NCI-H524 treated with DMSO at 0.1 percent for 48 hours (cell line): ENCODE measurements around the gene PAN3.
"Not testable (repeated sequence)": the region's sequence is repeated elsewhere in the genome, so short reads cannot be mapped to it uniquely, and the experiment has no call there.

Experiments
- DNase-seq: peaks from one replicate; lab custom pipeline; 2025; lab: John Stamatoyannopoulos, UW

Gene PAN3, protein sequence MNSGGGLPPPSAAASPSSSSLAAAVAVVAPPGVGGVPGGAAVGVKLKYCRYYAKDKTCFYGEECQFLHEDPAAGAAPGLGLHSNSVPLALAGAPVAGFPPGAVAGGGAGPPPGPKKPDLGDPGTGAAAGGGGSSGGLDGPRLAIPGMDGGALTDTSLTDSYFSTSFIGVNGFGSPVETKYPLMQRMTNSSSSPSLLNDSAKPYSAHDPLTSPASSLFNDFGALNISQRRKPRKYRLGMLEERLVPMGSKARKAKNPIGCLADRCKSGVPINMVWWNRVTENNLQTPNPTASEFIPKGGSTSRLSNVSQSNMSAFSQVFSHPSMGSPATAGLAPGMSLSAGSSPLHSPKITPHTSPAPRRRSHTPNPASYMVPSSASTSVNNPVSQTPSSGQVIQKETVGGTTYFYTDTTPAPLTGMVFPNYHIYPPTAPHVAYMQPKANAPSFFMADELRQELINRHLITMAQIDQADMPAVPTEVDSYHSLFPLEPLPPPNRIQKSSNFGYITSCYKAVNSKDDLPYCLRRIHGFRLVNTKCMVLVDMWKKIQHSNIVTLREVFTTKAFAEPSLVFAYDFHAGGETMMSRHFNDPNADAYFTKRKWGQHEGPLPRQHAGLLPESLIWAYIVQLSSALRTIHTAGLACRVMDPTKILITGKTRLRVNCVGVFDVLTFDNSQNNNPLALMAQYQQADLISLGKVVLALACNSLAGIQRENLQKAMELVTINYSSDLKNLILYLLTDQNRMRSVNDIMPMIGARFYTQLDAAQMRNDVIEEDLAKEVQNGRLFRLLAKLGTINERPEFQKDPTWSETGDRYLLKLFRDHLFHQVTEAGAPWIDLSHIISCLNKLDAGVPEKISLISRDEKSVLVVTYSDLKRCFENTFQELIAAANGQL

DNA sequence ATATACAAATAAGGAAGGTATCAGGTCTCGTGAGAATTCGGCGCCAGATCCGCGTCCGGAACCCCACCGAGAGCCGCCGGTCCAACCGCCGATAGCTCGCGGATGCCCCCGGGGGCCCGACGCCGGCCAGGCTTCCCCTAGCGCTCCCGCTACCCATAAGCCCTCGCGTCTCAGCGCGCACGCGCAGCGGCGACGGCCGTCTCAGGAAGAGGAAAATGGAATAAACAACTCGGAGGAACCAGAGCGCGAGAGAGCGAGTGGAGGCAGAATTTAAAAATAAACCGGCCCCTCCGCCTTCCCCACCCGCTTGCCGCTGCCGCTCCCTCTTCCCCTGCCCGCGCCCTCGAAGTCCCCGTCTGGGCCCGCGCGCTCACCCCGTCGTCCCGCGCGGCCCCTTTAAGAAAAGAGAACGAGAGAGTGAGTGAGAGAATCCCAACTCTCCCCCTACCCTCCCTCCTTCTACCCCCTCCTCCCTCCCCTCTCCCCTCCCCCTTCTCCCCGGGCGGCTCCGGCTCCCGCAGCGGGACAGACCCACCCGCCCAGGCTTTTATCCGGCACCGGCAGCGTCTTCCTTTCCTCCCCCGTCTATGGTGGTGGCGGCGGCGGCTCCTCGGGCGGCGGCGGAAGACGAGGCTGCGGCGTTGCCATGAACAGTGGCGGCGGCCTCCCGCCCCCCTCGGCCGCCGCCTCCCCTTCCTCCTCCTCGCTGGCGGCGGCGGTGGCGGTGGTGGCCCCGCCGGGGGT, at the start of gene PAN3:
Gene PAN3 (plus strand): TSS at position 534 of the 744 bp plus-strand sequence. CDS start 113 bp downstream, at position 647.
- peak; percentile 51 for DNase-seq

- no peak for DNase-seq
These were observed 49.3 kb upstream of the PAN3 start for GRCh38 chr13:28089065-28089464.

DNA sequence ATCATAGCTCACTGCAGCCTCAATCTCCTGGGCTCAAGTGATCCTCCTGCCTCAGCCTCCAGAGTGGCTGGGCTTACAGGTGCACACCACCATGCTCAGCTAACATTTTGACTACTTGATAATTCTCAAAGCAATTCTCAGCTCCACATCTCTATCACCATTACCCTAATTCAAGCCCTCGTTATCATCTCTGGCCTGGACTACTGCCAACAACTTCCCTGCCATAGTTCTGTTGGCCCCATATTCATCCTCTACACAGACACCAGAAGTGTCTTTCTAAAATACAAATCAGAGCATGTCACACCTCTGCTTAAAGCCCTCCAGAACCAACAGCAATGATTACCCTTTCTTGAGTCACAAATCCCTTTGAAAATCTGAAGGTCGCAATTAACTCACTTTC, 45.9 kb upstream of the PAN3 start:
- no peak for DNase-seq

GRCh38 chr13:28093881-28094280, 44.5 kb upstream of the PAN3 start:
- DNase-seq = no peak

GRCh38 chr13:28094306-28094705, 44.0 kb upstream of the PAN3 start:
- no peak for DNase-seq

DNA sequence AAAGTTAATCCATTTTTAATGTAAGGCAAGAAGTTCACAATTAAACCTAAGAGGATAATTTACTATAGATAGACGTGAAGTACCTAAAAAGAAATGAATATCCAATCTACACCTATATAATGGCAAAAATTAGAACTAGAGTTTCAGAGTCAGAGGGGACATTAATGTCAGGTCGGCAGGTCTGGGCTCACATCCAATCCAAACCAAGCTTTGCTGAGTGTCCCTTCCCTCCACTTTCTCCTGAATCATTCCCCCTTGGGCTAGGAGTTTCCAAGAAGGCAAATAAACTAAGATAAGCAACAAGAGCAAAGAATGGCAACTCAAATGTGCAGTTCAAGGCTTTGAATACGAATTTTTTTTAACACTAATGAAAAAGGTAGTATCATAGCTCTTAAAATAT, 40.8 kb upstream of the PAN3 start:
- DNase-seq = no peak

GRCh38 chr13:28099396-28100149, 38.8 kb upstream of the PAN3 start:
- DNase-seq = no peak

DNA sequence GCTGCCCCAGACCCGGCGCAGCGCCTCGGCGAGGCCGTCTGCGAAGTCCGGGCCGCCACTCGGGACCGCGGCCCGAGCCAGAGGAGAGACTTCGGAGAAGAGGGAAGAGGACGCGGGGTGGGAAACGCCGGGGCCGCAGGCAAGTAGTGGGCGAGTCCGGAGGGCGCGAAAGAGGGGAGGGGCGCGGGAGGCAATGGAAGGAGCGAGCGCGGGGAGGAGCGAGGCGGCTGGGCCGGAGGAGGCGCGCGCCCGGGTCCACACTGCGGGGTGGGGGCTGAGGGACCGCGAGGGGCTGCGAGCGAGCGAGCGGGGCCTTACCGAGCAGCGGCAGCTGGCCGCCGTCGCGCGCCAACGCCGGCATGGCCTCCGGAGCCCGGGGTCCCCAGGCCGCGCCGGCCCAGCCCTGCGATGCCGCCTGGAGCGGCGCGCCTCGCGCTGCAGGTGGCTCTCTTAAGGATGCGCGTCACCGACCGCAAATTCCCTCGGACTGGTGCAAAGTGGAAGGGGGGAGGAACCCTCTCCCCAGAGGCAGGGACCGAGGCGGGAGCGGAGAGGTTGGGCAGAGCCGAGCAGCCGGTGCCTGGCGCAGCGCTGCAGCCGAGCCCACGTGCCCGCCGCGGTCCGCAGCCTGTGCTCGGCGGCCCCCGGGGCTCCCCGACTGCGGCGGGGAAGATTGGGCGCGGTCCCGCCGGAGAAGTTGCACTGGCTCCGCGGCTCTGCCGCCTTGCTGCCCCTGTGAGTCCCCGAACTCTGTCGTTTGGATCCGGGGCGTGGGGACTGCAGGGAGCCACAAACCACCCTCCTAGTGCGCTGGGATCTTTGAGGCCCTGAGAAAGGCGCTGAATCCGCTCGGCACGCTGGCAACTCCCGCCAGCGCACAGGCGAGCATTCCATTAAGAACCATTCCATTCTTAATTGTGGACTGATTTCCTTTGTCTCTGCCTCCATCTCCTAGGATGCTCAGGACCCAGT, 37.9 kb upstream of the PAN3 start, which contains the start of gene FLT3:
Gene FLT3 (minus strand): TSS at position 427 of the 972 bp plus-strand sequence. CDS start 66 bp downstream, at position 361.
- DNase-seq = peak; percentile 35

GRCh38 chr13:28101886-28102285, 36.5 kb upstream of the PAN3 start:
- not testable (repeated sequence) for DNase-seq

DNA sequence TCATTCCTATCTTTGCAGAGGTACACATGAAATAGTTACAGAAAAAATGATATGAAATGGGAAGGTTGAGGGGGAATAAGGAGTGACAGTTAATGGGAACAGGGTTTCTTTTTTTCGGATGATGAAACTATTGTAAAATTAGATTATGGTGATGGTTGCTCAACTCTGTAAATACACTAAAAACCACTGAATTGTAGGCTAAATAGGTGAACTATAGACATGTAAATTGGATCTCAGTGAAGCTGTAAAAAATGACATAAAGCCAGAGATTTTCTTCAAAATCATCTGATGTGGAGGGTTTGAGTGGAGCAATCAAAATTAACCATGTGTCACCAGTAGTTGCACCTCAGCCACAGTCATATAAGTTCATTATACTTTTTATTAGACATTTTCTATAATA, 31.4 kb upstream of the PAN3 start:
- DNase-seq = no peak

GRCh38 chr13:28110414-28110813, 27.9 kb upstream of the PAN3 start:
- DNase-seq = no peak

DNA sequence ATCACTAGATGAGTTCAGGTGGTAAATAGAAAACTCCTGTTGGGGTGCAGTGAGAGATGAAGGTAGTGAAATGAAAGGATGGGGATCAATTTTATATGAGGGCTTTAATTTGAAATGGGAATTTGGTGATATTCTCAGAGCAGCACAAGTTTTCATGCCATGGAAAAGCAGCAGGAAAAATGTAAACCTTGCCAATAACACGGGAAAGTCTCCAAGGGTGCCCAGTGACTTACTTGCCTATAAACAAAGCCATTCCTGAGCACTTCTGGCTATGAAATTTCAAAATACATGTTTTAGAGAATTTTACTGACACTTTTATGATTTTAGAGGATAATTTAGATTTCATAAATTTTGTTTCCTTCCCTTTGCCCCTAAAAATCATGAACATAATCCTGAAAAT, 21.6 kb upstream of the PAN3 start:
- no peak for DNase-seq

DNA sequence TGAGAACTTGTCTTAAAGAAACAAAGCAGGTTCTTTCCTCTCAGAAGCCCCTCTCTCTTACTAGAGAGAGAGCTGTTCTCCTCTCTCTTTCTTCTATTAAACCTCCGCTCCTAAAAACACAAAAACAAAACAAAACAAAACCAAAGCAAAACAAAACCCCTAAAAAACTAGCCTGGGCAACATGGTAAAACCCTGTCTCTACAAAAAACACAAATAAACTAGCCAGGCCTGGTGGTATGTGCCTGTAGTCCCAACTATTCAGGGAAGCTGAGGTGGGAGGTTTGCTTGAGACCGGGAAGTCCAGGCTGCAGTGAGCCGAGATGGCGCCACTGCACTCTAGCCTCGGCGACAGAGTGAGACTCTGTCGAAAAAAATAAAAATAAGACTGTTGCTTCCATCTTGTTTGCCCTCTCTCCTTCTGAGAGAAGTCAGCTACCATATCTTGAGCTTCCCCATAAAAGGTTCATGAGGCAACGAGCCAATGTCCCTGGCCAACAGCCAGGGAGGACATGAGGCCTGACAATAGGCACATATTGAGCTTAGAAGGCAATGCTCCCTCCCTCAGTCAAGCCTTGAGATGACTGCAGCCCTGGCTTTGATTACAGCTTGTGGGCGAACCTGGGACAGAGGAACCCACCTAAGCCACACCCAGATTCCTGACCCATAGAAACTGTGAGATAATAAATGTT, 20.5 kb upstream of the PAN3 start:
- no peak for DNase-seq

DNA sequence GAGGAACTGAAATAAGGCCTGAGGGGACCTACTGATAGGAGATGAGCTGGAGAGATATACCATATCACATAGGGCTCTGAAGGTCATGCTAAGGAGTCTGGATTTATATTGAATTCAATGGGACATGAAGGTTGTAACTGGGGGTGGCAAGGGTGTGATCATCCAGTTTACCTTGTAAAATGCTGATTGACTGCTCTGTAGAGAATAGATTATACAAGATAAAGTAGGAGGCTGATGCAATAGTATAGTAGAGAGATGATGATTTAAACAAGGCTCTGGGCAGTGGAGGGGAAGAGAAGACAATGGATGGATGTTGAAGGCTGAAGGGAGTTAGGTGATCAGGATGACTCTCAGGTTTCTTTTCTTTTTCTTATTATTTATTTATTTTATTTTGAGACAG, 18.0 kb upstream of the PAN3 start:
- DNase-seq = no peak

DNA sequence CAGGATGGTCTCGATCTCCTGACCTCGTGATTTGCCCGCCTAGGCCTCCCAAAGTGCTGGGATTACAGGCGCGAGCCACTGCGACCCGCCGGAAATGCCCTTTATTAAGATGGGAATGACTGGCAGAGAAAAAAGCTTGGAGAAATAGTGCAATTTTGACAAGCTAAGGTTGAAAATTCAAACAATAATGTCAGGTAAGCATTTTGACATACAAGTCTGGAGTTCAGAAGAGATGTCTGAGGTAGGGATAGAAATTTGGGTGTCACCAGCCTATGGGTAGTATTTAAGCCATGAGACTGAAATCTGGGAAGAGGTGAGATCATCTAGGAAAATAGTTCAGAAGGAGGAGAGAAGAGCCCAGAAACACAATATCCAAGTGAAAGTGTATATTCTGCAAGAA, 17.1 kb upstream of the PAN3 start:
- no peak for DNase-seq

GRCh38 chr13:28128030-28128429, 10.3 kb upstream of the PAN3 start:
- no peak for DNase-seq

GRCh38 chr13:28128926-28129325, 9.4 kb upstream of the PAN3 start:
- DNase-seq = no peak

DNA sequence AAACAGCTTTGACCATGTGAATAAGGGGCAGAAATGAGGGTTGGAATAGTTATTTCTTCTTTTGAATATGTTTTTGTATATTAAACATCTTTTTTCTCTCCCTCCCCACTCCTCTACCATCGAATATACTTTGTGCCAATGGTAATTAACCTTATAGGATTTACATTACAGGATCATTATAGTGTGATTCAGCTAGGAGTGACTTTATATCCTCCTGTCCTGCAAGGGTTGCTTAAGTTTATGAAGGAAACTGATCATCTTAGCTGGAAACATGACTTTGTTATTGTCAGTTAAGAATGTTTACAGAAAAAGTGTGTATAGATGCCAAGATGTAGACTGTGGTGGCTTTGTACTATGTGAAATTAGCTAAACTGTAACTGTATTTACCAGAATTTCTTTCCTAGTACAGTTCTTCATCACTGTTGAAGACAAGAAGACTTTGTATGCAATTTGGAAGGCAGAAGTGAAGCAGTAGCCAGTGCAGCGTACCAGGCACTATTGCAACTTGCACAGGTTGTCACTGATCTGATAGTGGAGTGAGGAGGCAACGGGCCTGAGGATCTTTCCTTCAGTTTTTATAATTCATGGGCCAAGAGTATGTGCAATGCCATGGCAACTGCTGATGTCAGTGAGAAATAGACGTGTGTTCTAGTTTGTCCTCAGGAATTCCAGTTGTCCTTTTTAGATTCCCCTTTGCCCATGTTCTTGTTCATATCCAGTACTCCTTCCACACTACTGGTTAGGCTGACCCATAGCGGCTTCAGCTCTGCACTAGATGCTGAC, 8.2 kb upstream of the PAN3 start:
- DNase-seq = no peak

- no peak for DNase-seq
These were observed 6.7 kb upstream of the PAN3 start for GRCh38 chr13:28131646-28132045.
